NOMO-1 treated with DMSO at 0.1 percent for 48 hours (cell line): Measurements from ENCODE around the gene TUBB4A.

ENCODE experiments used
- DNase-seq: peaks from one replicate; lab custom pipeline; 2025; ENCODE audit not compliant: unreplicated experiment; lab: John Stamatoyannopoulos, UW

TUBB4A gene

GRCh38 chr19:6501740-6502648 is at the start of gene TUBB4A:
Gene TUBB4A, minus strand, starts transcription at chr19:6502309. Its CDS starts 97 bp downstream, at chr19:6502212.
- DNase-seq = no peak

- no peak for DNase-seq
Measured at GRCh38 chr19:6551091-6551490, 49.0 kb upstream of the TUBB4A start.

GRCh38 chr19:6550679-6551078 is 48.6 kb upstream of the TUBB4A start:
- peak; percentile 23 for DNase-seq

GRCh38 chr19:6543866-6544347 is 41.8 kb upstream of the TUBB4A start:
- no peak for DNase-seq

GRCh38 chr19:6540918-6541689 is 39.0 kb upstream of the TUBB4A start:
- no peak for DNase-seq

- no peak for DNase-seq
Measured at GRCh38 chr19:6539514-6539913, 37.4 kb upstream of the TUBB4A start.

- no peak for DNase-seq
Measured at GRCh38 chr19:6535558-6536137, 33.5 kb upstream of the TUBB4A start.

- no peak for DNase-seq
Measured at GRCh38 chr19:6534451-6535093, 32.5 kb upstream of the TUBB4A start.

- DNase-seq = no peak
Measured at GRCh38 chr19:6533746-6534418, 31.8 kb upstream of the TUBB4A start.

- no peak for DNase-seq
Measured at GRCh38 chr19:6533000-6533328, 30.9 kb upstream of the TUBB4A start.

- DNase-seq = peak; percentile 83
Measured at GRCh38 chr19:6532244-6532999, 30.3 kb upstream of the TUBB4A start.

- DNase-seq = no peak
Measured at GRCh38 chr19:6531956-6532243, 29.8 kb upstream of the TUBB4A start.

- DNase-seq = no peak
Measured at GRCh38 chr19:6531163-6531955, 29.2 kb upstream of the TUBB4A start.

- peak; percentile 78 for DNase-seq
Measured at GRCh38 chr19:6530386-6531162, 28.5 kb upstream of the TUBB4A start, which contains the start of gene TNFSF9. Gene TNFSF9, plus strand, starts transcription at chr19:6531026. Its CDS starts 11 bp downstream, at chr19:6531037.

- no peak for DNase-seq
Measured at GRCh38 chr19:6529937-6530385, 27.9 kb upstream of the TUBB4A start.

GRCh38 chr19:6529351-6529750 is 27.2 kb upstream of the TUBB4A start:
- DNase-seq = no peak

- peak; percentile 84 for DNase-seq
Measured at GRCh38 chr19:6528544-6529121, 26.5 kb upstream of the TUBB4A start.
